GM19324 (cell line): ENCODE data around the gene CREB3.

Experiments
- ATAC-seq: cut with Tn5 transposase; IDR thresholded peaks from one replicate; pipeline ENCODE4 v1.9.1; 2021; ENCODE audit warnings: mild to moderate bottlenecking, moderate library complexity; ENCODE audit not compliant: unreplicated experiment, low FRiP score

The CREB3 gene, protein sequence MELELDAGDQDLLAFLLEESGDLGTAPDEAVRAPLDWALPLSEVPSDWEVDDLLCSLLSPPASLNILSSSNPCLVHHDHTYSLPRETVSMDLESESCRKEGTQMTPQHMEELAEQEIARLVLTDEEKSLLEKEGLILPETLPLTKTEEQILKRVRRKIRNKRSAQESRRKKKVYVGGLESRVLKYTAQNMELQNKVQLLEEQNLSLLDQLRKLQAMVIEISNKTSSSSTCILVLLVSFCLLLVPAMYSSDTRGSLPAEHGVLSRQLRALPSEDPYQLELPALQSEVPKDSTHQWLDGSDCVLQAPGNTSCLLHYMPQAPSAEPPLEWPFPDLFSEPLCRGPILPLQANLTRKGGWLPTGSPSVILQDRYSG

DNA sequence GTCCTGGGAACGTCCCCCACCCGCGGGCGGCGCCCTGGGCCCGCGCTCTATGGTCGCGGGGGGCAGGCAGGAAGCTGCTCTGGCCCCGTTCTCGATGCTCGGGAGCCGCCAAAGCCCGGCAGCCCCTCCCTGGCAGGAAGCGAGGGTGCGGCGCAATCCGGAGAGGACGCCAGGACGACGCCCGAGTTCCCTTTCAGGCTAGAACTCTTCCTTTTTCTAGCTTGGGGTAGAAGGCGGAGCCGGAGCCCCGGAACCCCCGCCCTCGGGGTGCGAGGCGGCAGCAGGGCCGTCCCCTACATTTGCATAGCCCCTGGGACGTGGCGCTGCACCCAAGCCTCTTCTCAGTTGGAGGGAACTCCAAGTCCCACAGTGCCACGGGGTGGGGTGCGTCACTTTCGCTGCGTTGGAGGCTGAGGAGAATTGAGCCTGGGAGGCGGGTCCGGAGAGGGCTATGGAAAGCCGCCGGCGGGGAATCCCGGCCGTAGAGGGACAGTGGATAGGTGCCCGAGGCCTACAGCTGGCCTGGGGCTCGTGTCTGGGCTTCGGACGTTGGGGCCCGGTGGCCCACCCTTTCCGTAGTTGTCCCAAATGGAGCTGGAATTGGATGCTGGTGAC is at the start of gene CREB3, which contains the start of gene TLN1:
Gene CREB3 (plus strand): TSS at position 482 of the 615 bp plus-strand sequence. CDS start 107 bp downstream, at position 589.
Gene TLN1 (minus strand): TSS at position 11 of the 615 bp plus-strand sequence. CDS start 6,501 bp downstream, outside the sequence.
- ATAC-seq = peak; percentile 85

DNA sequence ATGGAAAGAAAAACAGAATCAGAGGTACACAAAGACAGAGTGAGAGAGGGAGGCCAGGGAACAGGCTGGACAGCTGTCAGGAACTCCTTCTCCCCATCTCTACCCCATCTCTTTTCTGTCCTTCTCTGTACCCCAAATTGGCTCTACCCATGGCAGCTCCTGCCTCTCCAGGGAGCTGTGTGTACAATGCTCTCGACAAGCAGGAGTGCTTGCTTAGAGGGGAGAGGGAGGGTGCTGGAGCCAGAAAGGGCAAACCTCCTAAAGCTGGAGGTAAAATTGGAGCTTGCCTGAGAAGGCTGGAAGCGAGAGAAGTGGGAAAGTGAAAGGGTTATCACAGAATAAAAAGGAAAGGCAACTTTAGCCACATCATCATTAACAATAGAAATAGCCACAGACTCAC is 49.1 kb upstream of the CREB3 start:
- ATAC-seq = no peak

DNA sequence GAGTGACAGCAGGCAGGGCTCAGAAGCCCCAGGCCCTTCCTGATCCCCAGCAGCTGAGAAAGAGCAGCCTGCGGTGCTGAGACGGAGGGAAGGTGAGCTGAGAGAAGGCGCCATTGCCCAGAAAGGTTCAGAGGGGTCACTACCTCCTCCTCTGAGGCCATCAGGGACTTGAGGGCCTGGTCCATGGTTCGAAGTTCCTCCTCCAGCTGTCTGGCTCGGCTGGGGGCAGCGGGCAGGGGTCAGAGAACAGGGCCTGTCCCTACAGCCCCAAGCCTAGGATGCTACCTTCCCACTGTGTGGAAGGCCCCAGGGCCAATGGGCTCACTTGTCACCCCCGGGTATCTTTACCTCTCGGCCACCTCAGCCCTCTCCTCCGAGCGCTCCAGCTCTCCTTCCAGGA is 47.5 kb upstream of the CREB3 start:
- no peak for ATAC-seq

DNA sequence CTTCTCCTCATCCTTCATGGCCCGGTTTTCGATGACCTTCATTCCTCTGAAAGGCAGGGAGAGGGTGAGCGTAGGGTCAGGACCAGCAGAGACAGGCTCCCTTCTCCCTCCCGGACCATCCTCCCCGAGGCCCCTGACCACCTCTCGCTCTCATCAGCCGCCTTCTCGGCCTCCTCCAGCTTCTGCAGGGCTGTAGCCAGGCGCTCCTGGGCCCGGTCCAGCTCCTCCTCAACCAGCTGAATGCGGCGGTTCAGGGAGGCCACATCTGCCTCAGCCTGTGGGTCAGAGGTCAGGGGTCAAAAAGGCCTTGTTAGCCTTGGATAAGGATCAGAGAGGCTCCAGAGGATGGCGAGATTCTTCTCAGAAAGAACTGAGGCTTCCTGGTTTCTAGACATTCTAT is 47.0 kb upstream of the CREB3 start:
- ATAC-seq = no peak

DNA sequence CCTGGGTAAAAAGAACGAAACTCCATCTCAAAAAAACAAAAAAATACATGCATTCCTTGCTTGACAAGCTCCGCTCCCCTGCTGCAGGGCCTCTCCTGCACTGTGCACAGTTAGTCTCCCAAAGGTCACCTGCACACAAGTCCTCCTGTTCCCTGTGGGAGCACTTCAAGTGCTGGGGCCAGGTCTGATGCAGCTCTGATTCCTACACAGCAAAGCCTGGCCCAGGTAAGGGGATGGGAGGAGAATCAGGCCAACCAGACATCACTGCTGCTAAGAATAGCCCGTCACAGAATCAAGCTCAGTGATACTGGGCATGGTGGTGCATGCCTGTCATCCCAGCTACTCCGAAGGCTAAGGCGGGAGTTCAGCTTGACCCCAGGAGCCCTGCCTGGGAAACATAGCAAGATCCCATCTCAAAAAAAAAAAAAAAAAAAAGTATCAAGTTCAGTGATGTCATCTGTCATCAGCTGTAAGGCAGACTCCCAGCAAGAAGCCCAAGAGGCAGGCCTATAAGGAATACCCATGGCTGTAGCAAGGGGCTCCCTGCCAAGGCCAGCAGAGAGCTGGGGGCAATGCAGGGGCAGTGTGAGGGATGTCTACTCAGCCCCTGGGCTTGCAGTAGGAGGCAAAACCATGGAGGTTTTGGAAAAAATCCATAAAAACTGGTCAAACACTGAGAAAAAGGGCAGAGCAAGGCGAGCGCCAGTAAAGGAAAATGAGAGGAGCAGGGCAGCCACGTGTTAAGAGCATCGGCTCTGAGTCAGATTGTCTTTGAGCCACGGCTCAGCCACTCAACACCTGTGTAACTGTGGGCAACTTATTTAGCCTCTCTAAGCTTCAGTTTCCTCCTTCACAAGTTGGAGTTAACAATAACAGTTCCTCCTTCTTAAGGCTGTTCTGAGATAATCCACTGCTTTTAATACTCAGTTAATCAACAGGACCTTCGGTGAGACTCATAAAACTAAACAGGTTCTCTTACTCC is 46.0 kb upstream of the CREB3 start:
- ATAC-seq = no peak

DNA sequence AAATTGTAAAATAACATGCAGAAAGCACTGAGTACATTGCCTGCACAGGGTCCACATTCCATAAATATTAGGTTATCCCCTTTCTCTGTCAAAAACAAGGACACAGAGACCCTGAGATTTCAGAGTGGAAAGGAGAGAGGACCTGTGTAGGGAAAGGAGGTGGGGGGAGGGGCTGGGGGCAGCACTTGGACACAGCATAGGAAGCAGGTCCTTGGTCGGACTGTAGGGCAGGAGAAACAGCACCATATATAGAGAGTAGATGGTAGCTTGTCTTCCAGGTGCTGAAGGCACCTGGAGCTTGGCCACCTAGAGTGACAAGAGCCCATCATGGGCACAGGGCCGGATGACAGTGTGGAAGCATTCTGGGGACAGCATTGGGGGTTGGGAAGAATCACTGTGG is 45.2 kb upstream of the CREB3 start:
- ATAC-seq = no peak

DNA sequence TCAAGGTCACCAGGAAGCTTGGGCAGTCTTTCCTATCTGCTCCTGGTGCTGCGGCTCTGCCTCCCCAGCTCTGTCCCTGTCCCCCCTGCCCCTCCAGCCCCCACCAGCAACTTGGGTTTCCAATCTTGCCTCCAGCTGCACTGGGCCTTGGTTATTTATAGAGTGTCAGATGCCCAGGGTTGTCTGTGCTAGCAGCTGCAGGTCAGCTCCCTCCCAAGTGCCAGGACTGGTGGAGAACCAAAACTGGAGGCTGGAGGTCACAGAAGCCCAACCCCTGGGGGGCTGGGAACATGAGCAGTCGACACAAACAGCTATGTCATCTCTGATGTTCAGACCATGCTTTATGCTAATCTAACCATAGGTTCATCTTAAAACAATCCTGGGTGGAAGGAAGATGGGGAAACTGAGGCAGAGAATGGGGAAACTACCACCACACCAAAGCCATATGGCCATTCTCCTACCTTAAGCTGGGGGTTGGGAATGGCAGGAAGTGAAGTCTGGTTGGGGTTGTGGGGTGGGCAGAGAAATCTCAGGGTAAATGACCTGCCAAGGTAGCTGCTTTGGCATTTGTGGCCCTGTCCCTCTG is 44.4 kb upstream of the CREB3 start:
- ATAC-seq = no peak

DNA sequence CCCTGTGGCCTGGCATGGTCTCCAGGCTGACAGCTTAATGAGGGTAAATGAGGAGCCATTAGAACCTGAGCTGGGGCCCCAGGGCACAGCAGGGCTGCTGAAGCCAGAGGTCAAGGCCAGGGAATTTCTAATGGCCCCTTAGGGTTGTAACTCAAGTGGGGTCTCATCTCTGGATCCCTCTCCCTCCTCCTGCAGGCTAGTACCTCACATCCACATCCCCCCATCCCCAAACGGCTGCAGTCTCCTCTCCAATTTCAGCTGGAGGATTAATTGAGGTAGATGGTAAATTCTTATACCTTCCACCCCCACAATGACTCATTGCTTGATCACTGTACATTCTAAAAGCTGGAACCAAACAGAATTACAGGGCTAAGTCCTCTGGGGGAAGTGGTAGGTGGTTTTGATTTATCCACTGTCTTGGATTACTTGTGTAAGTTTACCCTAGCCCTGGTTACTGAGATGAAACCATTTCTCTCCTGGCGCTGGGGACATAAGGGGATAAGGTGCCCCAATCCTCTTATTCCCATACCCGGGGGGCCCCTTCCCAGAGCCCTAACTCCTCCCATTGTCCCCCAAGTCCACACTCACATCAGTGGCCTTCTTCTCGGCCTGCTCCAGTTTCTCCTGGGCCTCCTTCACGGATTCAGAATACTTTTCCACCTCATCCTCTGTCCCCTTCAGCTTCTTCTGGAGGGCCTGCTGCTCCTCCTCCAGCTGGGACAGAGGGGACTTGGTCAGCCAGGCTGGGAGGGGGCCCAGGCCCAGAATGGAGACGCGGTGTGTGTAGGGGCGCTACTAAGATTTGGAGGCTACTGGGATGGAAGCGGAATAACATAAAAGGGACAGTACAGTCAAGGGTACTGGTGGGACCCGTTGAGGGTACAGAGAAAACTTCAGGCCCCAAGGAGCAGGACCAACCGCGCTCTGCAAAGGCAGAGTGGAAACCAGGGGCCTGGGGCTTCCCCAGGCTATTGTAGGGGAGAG is 43.6 kb upstream of the CREB3 start:
- ATAC-seq = no peak

DNA sequence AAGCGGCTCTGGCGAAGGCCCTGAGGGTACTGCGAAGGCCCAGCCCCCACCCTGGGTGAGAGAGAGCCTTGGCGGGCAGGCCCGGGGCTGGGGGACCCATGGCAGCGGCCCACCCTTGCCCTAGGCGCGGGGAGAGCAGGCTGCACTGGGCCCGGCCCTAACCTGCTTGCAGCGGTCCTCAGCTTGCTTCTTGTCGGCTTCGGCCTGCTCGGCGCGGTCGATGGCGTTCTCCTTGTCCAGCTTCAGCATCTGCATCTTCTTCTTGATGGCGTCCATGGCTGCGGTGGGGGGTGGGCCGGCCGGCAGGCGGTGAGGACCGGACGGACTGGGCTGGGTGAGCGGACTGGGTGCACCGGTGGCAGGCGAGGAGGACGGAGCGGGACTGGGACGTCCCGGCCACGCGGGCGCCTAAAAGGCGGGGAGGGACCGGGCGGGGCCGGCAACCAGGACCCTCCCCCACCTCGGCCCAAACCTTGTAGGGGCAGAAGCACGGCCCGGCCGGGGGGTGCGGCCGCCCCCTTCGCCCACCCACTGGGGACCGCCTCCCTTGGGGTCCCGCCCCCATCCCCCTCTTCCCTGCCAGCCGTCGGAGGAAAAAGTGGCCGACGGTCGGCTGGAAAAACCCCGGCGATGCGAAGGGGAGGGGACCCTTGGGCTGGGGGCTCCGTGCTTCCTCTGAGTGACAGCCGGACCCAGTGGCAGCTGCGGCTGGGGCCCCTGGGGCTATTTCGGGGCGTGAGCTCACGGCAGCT is 42.7 kb upstream of the CREB3 start, which contains the start of gene TPM2:
Gene TPM2 (minus strand): TSS at position 384 of the 752 bp plus-strand sequence. CDS start 108 bp downstream, at position 276.
- ATAC-seq = no peak

DNA sequence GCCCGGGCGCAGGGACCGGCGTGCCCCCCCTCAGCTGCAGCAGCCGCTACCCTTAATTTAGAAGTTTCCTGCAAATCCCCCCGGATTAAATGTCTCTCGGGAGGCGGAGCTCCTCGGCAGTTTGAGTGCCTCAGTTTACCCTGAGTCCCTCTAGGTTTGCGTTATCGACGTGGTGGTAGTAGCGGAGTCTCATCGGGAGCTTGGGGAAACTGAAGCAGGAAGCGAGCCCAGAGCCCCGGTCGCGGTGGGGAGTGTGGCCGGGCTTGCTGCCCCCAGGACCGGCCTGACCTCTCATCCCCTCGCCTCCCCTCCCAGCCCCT is 42.2 kb upstream of the CREB3 start:
- ATAC-seq = no peak

DNA sequence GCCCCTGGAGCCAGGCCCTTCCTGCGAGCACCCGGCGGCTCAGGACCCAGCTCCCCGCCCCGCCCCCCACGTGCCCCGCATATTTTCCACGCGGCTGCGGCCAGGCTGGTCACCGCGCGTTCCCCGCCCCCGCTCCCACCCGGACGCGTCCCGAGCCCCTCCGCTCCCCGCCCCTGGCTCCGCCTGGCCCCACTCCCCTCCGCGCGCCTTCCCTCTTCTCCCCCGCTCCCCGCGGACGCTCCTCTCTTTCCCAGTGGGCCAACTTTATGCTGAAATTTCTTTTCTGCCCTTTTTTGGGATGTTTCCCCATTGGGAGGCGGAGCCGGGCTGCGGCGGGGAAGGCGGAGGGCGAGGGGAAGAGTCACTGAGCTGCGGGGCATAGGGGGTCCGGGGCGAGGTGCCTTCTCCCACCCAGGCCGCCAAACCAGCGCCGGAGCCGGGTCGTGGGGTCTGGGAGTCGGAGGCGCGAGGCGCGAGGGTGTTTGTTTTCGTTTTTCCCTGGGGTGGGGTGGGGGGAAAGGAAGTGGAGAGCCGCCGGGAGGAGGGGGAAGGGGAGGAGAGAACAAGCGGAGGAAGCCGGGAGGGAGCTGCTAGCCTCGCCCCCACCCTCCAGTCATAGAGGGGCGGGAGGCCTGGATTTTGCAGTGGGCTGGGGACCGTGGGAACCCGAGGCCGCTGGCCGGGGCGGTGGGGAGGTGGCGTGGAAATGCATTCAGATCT is 41.7 kb upstream of the CREB3 start:
- no peak for ATAC-seq

DNA sequence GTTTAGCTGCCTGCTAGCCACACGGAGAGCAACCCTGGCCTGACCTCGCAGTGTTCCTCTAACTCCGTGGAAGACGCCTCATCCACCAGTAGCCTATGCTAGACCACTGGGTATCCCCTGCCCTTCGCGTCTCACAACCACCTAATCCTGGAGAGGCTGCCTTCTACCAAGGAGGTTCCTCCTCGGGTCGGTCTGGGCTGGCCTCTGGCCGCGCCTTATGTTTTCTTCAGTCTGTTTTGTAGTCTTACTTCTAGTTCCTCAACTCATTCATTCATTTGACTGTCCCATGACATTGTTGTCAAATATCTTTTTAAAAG is 41.2 kb upstream of the CREB3 start:
- ATAC-seq = no peak

DNA sequence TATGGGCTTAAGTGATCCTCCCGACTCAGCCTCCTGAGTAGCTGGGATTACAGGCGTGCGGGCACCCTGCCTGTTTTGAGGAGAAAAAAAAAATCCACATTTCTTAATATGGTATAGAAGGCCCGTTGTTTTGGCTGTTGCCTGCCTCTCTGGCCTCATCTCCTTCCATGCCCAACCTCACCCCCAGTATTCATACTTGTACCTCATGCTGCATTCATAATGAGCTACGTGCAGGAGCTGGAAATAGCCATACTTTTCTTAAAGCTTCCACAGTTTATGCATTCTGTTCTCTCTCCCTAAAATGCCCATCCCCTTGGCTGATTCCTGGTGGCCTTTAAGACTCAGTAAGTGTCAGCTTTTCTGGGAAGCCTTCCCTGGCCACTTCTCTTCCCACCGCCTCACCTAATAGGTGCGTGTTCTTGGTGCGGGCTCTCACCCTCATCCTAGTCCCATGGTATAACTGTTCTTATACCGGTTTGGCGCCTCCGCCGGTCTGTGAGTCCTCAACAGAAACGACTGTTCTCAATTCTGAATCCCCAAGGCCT is 40.6 kb upstream of the CREB3 start:
- no peak for ATAC-seq

DNA sequence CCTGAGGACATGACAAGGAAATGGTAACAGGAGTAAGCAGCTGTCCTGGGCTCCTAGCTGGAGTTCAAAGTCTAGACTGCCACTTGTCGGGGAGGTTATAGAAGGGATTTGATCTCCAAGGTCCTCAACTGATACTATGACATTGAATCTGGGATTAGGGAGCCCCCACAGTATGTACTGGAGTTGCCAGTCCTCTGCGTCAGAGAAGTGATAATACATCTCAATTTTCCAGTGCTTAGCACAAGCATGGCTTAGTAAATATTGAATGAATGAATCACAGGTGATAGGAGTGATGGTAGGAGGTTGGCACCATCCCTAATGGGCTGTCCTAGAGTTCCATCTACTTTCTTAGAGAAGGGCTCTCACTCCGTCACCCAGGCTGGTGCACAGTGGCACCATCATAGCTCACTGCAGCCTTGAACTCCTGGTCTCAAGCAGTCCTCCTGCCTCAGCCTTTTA is 36.5 kb upstream of the CREB3 start:
- no peak for ATAC-seq

DNA sequence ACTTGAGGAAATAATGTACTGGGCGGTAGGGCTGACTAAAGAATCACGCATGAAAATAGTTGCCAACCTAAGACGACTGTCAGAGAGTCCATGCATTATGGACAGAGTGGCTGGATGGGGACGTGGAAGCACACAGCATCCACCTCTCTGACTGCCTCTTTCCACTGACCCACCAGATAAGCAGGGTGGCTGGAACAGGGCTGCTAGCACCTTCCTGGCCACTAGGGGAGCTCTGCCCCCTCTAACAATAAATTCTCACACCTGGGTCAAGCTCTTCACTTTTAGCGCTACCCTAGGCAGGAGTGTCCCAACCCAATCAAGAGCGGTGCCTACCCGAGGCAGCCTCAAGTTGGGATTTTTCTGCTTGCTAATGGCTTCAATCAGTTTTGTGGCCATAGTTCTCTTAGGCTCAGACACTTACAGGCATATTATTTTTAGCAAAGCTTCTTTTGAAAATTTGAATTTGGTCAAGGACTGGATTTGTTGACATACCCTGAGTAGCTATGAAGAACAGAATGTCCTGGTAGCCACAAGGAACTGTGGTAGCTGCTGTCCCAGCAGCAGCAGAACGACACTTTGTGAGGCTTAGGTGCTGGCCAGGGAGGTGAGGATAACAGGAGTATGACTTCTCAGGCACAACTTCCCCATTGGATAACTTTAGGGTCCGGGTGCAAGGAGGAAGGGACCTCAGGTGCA is 35.8 kb upstream of the CREB3 start:
- ATAC-seq = peak; percentile 75

DNA sequence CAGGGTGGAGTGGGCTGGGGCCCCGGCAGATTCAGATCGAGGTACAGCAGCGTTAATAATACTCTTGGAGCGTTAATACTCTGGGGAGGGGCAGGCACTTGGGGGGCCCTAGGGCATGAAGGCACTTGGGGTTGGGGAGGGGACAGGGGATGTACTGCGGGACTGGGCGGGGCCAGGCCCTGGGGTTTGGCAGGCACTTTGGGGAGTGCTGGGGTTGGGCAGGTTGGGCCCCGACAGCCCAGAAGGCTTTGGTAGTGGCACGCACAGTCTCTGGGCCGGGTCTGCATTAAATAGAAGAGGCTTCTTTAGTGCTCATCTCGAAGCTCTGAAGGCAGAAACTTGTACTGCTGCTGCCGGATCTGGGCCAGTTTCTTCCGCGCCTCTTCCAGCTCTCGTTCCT is 35.0 kb upstream of the CREB3 start:
- ATAC-seq = no peak

DNA sequence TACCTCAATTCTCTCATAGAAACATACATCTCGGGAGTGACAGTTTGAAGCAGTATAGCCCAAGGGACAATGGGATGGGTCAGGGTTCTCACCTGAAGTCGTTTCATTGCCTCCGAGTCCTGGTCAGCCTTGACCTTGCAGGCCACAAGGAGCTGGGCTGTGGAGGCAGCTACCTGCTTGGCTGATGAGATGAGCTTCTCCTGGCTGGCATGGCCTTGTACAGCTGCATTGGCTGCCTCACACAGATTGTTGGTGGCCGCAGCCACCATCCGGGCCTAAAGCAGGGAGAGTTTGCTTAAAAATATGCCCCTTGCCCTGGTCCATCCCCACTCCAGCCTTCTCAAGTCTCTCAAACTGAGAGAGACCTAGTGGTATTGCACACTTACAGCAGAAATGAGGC is 34.2 kb upstream of the CREB3 start:
- no peak for ATAC-seq
